GM23338 (cell line): ENCODE measurements around the gene HS1BP3. TPM values are rescaled to one million over a fixed set of nuclear protein-coding genes. Genes with fewer than 3 reads are reported as not detected.

ENCODE experiments used
- ATAC-seq: fragments of 200-7000 bp; cut with Tn5 transposase; 3 replicates; pipeline ENCODE4 v1.9.1; 2020
- DNase-seq: peaks from one replicate; pipeline ENCODE4 v3.0.0-alpha.2; 2015; ENCODE audit warnings: low spot score
- H2AFZ ChIP-seq: fragments of 200-600 bp; sonication (generic); 2 replicates; pipeline ENCODE4 v1.8.0; 2016; ENCODE audit warnings: antibody characterized with exemption, mild to moderate bottlenecking, moderate library complexity
- H3F3A ChIP-seq: fragments of 200-600 bp; sonication (generic); replicated peaks from 2 replicates; pipeline ENCODE4 v1.8.0; 2017; ENCODE audit warnings: antibody characterized with exemption, mixed run types, low read depth
- H3K27ac ChIP-seq: fragments of 200-600 bp; sonication (generic); 2 replicates; pipeline ENCODE4 v1.6.1; 2016; ENCODE audit warnings: low read depth
- H3K27me3 ChIP-seq: fragments of 200-600 bp; sonication (generic); 2 replicates; pipeline ENCODE4 v1.8.0; 2016; ENCODE audit warnings: mild to moderate bottlenecking, mixed run types, moderate library complexity; ENCODE audit not compliant: insufficient read depth
- H3K36me3 ChIP-seq: fragments of 200-600 bp; sonication (generic); 2 replicates; pipeline ENCODE4 v1.8.0; 2016; ENCODE audit warnings: mild to moderate bottlenecking; ENCODE audit not compliant: insufficient read depth
- H3K4me1 ChIP-seq: fragments of 200-600 bp; sonication (generic); 2 replicates; pipeline ENCODE4 v1.8.0; 2016; ENCODE audit warnings: mild to moderate bottlenecking, moderate library complexity; ENCODE audit not compliant: insufficient read depth
- H3K4me2 ChIP-seq: fragments of 200-600 bp; sonication (generic); 2 replicates; pipeline ENCODE4 v1.7.1; 2017; ENCODE audit warnings: mixed run types
- H3K4me3 ChIP-seq: fragments of 200-600 bp; sonication (generic); 2 replicates; pipeline ENCODE4 v1.6.1; 2016; ENCODE audit warnings: mixed run types
- H3K79me2 ChIP-seq: fragments of 200-600 bp; sonication (generic); replicated peaks from 2 replicates; pipeline ENCODE4 v1.8.0; 2017; ENCODE audit warnings: mild to moderate bottlenecking; ENCODE audit not compliant: insufficient read depth
- H3K9me2 ChIP-seq: fragments of 200-600 bp; sonication (generic); 2 replicates; pipeline ENCODE4 v1.8.0; 2017; ENCODE audit not compliant: insufficient read depth
- H4K20me1 ChIP-seq: fragments of 200-600 bp; sonication (generic); replicated peaks from 2 replicates; pipeline ENCODE4 v1.8.0; 2017; ENCODE audit warnings: mild to moderate bottlenecking; ENCODE audit not compliant: insufficient read depth
- H3K27ac Mint-ChIP-seq: 2 replicates; pipeline ENCODE4 v1.8.0; 2020; ENCODE audit warnings: inconsistent platforms, mild to moderate bottlenecking, moderate library complexity, mixed read lengths
- H3K27me3 Mint-ChIP-seq: 3 replicates; pipeline ENCODE4 v1.8.0; 2022; ENCODE audit warnings: low read depth, mild to moderate bottlenecking, moderate library complexity, mixed read lengths, inconsistent platforms; ENCODE audit not compliant: insufficient read depth, poor library complexity
- H3K36me3 Mint-ChIP-seq: 3 replicates; pipeline ENCODE4 v1.8.0; 2021; ENCODE audit warnings: low read depth, mild to moderate bottlenecking, inconsistent platforms, moderate library complexity, mixed read lengths
- H3K4me1 Mint-ChIP-seq: 3 replicates; pipeline ENCODE4 v1.8.0; 2020; ENCODE audit warnings: mild to moderate bottlenecking, inconsistent platforms, mixed read lengths
- H3K4me3 Mint-ChIP-seq: 3 replicates; pipeline ENCODE4 v1.8.0; 2021; ENCODE audit warnings: moderate library complexity, mild to moderate bottlenecking, inconsistent platforms, mixed read lengths
- H3K9me3 Mint-ChIP-seq: 3 replicates; pipeline ENCODE4 v1.8.0; 2020; ENCODE audit warnings: moderate library complexity, mild to moderate bottlenecking, inconsistent platforms, mixed read lengths
- CREB1 ChIP-seq: fragments of 250-450 bp; sonication (Bioruptor Pico); IDR thresholded peaks from 2 replicates; pipeline ENCODE4 v1.5.0; 2020; ENCODE audit warnings: low read depth, mild to moderate bottlenecking, moderate library complexity
- CTCF ChIP-seq, 2 experiments: fragments of 200-600 bp in 1 of 2; sonication (generic) in 1 of 2; conservative IDR thresholded peaks; 2 replicates each; pipeline versions ENCODE4 v1.5.1 to v1.6.1; 2016 to 2017; ENCODE audit warnings: antibody characterized with exemption in 2 of 2, low read depth in 2 of 2, mild to moderate bottlenecking in 2 of 2, moderate library complexity in 1 of 2
- EZH2 ChIP-seq: fragments of 200-600 bp; sonication (generic); IDR thresholded peaks from one replicate; pipeline ENCODE4 v1.8.0; 2017; ENCODE audit warnings: antibody characterized with exemption, mild to moderate bottlenecking, low read depth; ENCODE audit not compliant: unreplicated experiment
- EZH2phosphoT487 ChIP-seq: fragments of 200-600 bp; sonication (generic); IDR thresholded peaks from one replicate; pipeline ENCODE4 v1.8.1; 2018; ENCODE audit warnings: antibody characterized with exemption; ENCODE audit not compliant: unreplicated experiment
- JUNB ChIP-seq: IDR thresholded peaks from one replicate; pipeline ENCODE4 v1.6.1; 2016; ENCODE audit warnings: antibody characterized with exemption; ENCODE audit not compliant: unreplicated experiment
- NANOG ChIP-seq: IDR thresholded peaks from 2 replicates; pipeline ENCODE4 v1.6.1; 2016; ENCODE audit warnings: antibody characterized with exemption, borderline replicate concordance
- POLR2AphosphoS5 ChIP-seq: IDR thresholded peaks from 2 replicates; pipeline ENCODE4 v1.6.1; 2016; ENCODE audit warnings: antibody characterized with exemption, low read depth
- STAT1 ChIP-seq: IDR thresholded peaks from one replicate; pipeline ENCODE4 v1.6.1; 2016; ENCODE audit warnings: antibody characterized with exemption; ENCODE audit not compliant: unreplicated experiment
- ZNF114 ChIP-seq: fragments of 250-450 bp; sonication (Bioruptor Pico); IDR thresholded peaks from 2 replicates; pipeline ENCODE4 v1.5.0; 2020; ENCODE audit warnings: mild to moderate bottlenecking, moderate library complexity
- ZNF331 ChIP-seq: fragments of 250-450 bp; sonication (Bioruptor Pico); IDR thresholded peaks from 2 replicates; pipeline ENCODE4 v1.5.0; 2020; ENCODE audit warnings: low read depth, mild to moderate bottlenecking, moderate library complexity
- polyA plus RNA-seq: library from polyadenylated mRNA; unstranded; fragments of >200 nt; fragmentation: Nextera tagmentation; extraction: Ambion mirVana; gene quantifications from 2 replicates; pipeline ENCODE4 v1.2.1, GENCODE V29; 2016
- total RNA-seq: library from RNA; depleted of rRNA; stranded (reverse); fragments of >200 nt; shearing (Covaris generic); gene quantifications from 2 replicates; pipeline ENCODE4 v1.2.3, GENCODE V29; 2014
- TF ChIP-seq, protein P1 (sequence below): IDR thresholded peaks from one replicate; pipeline ENCODE4 v1.6.1; 2018; ENCODE audit warnings: antibody characterized with exemption; ENCODE audit not compliant: unreplicated experiment
- TF ChIP-seq, protein P2 (sequence below): fragments of 250-450 bp; sonication (Bioruptor Pico); IDR thresholded peaks from 2 replicates; pipeline ENCODE4 v1.5.0; 2020; ENCODE audit warnings: mild to moderate bottlenecking, moderate library complexity
- TF ChIP-seq, protein P3 (sequence below): IDR thresholded peaks from 2 replicates; pipeline ENCODE4 v1.6.1; 2016; ENCODE audit warnings: antibody characterized with exemption

The HS1BP3 gene
- total and polyA plus RNA-seq, 2 experiments from 2014 or later: 7.2 to 15.0 TPM

DNA sequence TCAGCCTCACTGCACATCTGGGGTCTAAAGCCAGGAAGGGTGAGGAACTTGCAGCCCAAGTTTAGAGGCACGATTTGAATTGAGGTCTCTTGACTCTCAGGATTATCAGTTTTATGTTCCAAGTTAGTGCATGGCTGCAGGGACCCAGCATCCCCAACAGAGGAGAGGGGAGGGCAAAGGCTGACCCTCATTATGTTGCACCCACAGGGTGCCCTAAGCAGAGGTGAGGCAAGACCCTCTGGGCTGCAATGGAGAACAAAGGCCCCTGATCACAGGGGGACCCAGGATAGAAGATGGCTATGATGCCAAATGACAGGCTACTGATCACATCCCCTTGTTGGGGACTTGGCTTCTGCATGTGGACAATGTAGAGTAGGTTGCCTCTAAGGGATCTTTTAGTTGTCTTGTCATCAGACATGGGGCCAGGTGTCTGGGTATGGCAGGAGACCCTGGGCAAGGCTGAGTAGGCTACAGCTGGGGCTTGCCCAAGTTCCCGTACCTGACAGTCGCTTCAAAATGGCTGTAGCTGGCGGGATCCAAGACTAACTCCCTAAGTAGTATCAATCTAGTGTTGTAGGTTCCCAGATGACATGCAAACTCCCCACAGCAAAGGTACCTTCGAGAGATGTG, 11.5 kb upstream of the HS1BP3 start:
- ATAC-seq (no peak), DNase-seq (no peak)
- peaks cover 55% of the 10 kb centered on the region for H3K27me3 ChIP-seq
- TF ChIP-seq CTCF (conservative IDR thresholded peaks at IDR 0.05; ENCODE audit: low read depth in 2 of 2) (no peak), ZNF114 (CRISPR knock-in tag) (no peak), STAT1 (no peak), EZH2phosphoT487 (no peak), ZNF331 (CRISPR knock-in tag) (no peak), NANOG (no peak), POLR2AphosphoS5 (no peak), CREB1 (CRISPR knock-in tag) (no peak), JUNB (no peak), EZH2 (no peak)
- TF ChIP-seq, protein P1, sequence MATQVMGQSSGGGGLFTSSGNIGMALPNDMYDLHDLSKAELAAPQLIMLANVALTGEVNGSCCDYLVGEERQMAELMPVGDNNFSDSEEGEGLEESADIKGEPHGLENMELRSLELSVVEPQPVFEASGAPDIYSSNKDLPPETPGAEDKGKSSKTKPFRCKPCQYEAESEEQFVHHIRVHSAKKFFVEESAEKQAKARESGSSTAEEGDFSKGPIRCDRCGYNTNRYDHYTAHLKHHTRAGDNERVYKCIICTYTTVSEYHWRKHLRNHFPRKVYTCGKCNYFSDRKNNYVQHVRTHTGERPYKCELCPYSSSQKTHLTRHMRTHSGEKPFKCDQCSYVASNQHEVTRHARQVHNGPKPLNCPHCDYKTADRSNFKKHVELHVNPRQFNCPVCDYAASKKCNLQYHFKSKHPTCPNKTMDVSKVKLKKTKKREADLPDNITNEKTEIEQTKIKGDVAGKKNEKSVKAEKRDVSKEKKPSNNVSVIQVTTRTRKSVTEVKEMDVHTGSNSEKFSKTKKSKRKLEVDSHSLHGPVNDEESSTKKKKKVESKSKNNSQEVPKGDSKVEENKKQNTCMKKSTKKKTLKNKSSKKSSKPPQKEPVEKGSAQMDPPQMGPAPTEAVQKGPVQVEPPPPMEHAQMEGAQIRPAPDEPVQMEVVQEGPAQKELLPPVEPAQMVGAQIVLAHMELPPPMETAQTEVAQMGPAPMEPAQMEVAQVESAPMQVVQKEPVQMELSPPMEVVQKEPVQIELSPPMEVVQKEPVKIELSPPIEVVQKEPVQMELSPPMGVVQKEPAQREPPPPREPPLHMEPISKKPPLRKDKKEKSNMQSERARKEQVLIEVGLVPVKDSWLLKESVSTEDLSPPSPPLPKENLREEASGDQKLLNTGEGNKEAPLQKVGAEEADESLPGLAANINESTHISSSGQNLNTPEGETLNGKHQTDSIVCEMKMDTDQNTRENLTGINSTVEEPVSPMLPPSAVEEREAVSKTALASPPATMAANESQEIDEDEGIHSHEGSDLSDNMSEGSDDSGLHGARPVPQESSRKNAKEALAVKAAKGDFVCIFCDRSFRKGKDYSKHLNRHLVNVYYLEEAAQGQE: no peak
- TF ChIP-seq, protein P2, sequence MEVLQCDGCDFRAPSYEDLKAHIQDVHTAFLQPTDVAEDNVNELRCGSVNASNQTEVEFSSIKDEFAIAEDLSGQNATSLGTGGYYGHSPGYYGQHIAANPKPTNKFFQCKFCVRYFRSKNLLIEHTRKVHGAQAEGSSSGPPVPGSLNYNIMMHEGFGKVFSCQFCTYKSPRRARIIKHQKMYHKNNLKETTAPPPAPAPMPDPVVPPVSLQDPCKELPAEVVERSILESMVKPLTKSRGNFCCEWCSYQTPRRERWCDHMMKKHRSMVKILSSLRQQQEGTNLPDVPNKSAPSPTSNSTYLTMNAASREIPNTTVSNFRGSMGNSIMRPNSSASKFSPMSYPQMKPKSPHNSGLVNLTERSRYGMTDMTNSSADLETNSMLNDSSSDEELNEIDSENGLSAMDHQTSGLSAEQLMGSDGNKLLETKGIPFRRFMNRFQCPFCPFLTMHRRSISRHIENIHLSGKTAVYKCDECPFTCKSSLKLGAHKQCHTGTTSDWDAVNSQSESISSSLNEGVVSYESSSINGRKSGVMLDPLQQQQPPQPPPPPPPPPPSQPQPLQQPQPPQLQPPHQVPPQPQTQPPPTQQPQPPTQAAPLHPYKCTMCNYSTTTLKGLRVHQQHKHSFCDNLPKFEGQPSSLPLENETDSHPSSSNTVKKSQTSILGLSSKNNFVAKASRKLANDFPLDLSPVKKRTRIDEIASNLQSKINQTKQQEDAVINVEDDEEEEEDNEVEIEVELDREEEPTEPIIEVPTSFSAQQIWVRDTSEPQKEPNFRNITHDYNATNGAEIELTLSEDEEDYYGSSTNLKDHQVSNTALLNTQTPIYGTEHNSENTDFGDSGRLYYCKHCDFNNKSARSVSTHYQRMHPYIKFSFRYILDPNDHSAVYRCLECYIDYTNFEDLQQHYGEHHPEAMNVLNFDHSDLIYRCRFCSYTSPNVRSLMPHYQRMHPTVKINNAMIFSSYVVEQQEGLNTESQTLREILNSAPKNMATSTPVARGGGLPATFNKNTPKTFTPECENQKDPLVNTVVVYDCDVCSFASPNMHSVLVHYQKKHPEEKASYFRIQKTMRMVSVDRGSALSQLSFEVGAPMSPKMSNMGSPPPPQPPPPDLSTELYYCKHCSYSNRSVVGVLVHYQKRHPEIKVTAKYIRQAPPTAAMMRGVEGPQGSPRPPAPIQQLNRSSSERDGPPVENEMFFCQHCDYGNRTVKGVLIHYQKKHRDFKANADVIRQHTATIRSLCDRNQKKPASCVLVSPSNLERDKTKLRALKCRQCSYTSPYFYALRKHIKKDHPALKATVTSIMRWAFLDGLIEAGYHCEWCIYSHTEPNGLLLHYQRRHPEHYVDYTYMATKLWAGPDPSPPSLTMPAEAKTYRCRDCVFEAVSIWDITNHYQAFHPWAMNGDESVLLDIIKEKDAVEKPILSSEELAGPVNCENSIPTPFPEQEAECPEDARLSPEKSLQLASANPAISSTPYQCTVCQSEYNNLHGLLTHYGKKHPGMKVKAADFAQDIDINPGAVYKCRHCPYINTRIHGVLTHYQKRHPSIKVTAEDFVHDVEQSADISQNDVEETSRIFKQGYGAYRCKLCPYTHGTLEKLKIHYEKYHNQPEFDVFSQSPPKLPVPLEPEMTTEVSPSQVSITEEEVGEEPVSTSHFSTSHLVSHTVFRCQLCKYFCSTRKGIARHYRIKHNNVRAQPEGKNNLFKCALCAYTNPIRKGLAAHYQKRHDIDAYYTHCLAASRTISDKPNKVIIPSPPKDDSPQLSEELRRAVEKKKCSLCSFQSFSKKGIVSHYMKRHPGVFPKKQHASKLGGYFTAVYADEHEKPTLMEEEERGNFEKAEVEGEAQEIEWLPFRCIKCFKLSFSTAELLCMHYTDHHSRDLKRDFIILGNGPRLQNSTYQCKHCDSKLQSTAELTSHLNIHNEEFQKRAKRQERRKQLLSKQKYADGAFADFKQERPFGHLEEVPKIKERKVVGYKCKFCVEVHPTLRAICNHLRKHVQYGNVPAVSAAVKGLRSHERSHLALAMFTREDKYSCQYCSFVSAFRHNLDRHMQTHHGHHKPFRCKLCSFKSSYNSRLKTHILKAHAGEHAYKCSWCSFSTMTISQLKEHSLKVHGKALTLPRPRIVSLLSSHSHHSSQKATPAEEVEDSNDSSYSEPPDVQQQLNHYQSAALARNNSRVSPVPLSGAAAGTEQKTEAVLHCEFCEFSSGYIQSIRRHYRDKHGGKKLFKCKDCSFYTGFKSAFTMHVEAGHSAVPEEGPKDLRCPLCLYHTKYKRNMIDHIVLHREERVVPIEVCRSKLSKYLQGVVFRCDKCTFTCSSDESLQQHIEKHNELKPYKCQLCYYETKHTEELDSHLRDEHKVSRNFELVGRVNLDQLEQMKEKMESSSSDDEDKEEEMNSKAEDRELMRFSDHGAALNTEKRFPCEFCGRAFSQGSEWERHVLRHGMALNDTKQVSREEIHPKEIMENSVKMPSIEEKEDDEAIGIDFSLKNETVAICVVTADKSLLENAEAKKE: no peak
- TF ChIP-seq, protein P3, sequence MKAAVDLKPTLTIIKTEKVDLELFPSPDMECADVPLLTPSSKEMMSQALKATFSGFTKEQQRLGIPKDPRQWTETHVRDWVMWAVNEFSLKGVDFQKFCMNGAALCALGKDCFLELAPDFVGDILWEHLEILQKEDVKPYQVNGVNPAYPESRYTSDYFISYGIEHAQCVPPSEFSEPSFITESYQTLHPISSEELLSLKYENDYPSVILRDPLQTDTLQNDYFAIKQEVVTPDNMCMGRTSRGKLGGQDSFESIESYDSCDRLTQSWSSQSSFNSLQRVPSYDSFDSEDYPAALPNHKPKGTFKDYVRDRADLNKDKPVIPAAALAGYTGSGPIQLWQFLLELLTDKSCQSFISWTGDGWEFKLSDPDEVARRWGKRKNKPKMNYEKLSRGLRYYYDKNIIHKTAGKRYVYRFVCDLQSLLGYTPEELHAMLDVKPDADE: no peak
- H3K9me2 ChIP-seq: no peaks in the 10 kb centered on the region
- Mint-ChIP-seq H3K4me3 (no peak overlapping the region), H3K36me3 (no peaks in the 10 kb centered on the region), H3K4me1 (peaks cover 21% of the 10 kb centered on the region), H3K27ac (no peak overlapping the region), H3K27me3 (peaks cover 50% of the 10 kb centered on the region), H3K9me3 (no peaks in the 10 kb centered on the region)
- no peaks in the 10 kb centered on the region for H3K79me2 ChIP-seq
- no peaks in the 10 kb centered on the region for H3K36me3 ChIP-seq
- H3K4me2 ChIP-seq: no peak overlapping the region
- peaks cover 19% of the 10 kb centered on the region; the same call in 1 of the 2 replicates for H3K4me1 ChIP-seq
- no peak overlapping the region for H3K27ac ChIP-seq
- no peaks in the 10 kb centered on the region for H3F3A ChIP-seq
- H3K4me3 ChIP-seq: no peak overlapping the region
- no peak overlapping the region for H2AFZ ChIP-seq
- no peaks in the 10 kb centered on the region for H4K20me1 ChIP-seq
